ENCODE measurements around the gene DNAH12. TPM values are rescaled to one million over a fixed set of nuclear protein-coding genes. Genes with fewer than 3 reads are reported as not detected.

The DNAH12 gene, protein sequence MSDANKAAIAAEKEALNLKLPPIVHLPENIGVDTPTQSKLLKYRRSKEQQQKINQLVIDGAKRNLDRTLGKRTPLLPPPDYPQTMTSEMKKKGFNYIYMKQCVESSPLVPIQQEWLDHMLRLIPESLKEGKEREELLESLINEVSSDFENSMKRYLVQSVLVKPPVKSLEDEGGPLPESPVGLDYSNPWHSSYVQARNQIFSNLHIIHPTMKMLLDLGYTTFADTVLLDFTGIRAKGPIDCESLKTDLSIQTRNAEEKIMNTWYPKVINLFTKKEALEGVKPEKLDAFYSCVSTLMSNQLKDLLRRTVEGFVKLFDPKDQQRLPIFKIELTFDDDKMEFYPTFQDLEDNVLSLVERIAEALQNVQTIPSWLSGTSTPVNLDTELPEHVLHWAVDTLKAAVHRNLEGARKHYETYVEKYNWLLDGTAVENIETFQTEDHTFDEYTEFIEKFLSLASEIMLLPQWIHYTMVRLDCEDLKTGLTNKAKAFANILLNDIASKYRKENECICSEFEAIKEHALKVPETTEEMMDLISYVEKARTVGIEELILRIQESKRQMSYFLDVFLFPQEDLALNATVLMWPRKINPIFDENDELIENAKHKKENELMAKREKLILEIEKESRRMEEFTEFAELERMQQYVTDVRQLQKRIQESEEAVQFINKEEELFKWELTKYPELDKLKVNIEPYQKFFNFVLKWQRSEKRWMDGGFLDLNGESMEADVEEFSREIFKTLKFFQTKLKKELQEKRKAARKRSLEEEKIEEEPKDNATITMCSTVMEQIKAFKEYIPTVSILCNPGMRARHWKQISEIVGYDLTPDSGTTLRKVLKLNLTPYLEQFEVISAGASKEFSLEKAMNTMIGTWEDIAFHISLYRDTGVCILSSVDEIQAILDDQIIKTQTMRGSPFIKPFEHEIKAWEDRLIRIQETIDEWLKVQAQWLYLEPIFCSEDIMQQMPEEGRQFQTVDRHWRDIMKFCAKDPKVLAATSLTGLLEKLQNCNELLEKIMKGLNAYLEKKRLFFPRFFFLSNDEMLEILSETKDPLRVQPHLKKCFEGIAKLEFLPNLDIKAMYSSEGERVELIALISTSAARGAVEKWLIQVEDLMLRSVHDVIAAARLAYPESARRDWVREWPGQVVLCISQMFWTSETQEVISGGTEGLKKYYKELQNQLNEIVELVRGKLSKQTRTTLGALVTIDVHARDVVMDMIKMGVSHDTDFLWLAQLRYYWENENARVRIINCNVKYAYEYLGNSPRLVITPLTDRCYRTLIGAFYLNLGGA (N-terminal part only)
- not detected in 2 replicates for total RNA-seq

DNA sequence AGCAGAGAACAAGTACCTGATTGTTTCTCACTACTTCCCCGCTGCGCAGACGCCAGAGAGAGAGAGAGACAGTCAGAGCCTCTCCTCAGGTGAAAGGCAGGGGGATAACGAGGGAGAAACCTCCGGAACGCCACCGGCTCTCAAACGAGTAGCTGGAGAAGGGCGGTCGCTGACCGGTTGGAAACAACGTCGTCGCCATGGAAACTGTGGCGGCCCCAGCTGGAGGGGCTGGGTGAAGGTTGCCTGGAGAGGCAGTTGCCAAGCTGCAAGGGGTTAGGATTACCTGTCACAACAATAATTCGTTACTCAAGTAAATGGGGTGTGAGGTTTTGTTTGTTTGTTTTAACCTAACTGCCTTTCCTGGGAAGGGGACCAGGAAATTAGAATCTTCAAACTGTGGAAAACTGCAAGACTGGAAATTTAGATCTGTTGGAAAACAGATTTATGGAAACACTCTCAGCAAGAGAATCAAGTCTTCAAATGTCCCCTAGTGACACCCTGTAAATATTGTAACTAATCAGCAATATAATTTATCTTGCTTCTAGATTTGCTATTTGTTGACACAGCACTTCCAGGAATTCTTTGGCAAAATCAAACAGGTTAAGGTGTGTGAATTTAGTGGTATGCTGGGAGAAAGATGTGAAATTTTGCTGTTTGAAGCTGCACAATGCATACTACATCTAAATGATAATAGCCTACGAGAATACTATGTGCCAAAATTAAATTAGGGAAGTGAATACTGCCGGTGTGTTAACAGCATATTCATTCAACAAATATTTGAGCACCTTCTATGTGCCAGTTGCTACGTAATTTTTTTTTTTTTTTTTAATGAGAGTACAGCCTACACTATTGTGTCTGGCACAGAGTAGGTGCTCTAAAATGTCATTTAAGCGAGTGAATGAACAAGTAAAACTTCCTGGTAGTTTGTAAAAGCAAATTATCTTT lies at the start of gene DNAH12:
Gene DNAH12 (minus strand): TSS at position 164 of the 945 bp plus-strand sequence. CDS start 1,474 bp downstream, outside the sequence.

DNA sequence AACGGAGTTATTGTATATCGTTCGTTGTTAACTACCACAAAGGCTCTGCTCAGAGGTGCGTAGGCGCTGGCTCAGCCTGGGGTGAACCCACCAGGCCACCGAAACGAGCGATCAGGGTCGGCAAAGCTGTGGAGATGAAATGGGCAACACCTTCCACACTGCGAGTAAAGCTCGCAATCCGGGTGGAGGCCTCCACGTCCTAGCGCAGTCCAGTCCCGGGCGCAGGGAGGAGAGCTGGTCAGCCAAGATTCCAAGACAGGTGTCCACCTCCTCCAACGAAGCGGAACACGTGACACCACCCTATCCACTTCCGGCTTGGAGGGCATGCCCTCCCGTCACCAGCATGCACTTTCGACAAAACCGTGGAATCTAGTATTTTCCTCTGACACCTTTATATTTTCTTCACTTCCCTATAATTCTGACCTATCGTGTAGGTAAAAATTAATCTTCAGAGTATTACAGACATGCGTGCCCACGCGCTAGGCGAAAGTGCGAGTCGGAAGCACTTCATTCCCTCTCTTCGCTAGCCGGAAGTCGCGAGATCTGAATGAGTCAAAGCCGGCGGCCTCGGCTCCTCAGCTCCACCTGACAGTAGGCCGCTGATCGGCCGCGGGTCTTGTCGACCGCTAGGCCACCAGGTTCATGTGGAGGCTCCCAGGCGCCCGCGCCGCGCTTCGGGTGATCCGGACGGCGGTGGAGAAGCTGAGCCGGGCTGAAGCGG lies 11.8 kb upstream of the DNAH12 start, which contains the start of gene PDE12:
Gene PDE12 (plus strand): TSS at position 537 of the 721 bp plus-strand sequence. CDS start 106 bp downstream, at position 643.

DNA sequence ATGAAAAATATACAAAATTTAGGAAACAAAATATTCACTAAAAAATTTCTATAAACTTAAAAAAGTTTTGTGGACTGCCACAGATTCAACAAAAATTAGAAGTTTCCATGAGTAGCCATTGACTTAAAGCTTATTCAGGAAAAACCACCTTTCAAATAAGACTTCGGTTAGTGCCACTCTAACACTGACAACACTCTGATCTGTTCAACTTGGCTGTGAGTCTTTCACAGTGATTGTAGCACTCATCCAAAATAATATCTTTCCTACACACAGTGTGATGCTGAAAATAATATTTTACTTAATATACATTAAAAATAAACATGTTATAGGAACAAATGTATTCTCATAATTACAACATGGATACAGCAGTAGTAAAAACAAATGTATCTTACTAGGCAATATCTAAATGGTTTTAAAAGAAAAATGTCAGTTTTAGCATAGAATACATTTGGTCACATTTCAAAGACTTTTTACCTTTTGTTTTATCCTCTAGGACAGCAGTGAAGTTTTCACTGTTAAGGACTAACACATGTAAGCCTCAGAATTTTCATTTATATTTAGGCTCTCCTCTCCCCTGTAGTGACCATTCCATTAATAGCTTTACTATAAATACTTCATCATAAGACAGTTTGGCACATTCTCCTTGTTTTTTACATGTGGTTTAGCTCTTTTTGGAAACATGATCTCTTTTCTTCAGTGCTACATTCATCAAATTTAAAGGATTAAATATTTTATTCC lies 251.8 kb downstream of the DNAH12 start, which contains the start of gene ASB14:
Gene ASB14 (minus strand): TSS at position 527 of the 738 bp plus-strand sequence. CDS start 652 bp downstream, outside the sequence.

Other genes with a start within 250 kb of the DNAH12 start
- 9.3 and 11.2 TPM in 2 replicates for gene PDE12, start 11.9 kb upstream of the DNAH12 start, total RNA-seq
- gene ARF4, start 53.0 kb upstream of the DNAH12 start, total RNA-seq = 176 and 373 TPM in 2 replicates
- 7.9 and 8.0 TPM in 2 replicates for gene DENND6A, start 148.7 kb upstream of the DNAH12 start, total RNA-seq
- 22.5 and 24.8 TPM in 2 replicates for gene SLMAP, start 212.0 kb upstream of the DNAH12 start, total RNA-seq